Memory B cell (primary cell): Measurements from ENCODE around the gene C12orf42.
"Not testable (repeated sequence)": the region's sequence is repeated elsewhere in the genome, so short reads cannot be mapped to it uniquely, and the experiment has no call there.

ENCODE experiments used
- ATAC-seq: fragments of 150-1000 bp; cut with Tn5 transposase; 2 replicates; pipeline ENCODE4 v1.10.0; 2021; ENCODE audit warnings: low read depth, mild to moderate bottlenecking, moderate library complexity
- DNase-seq, 2 donors: peaks; one replicate each; pipeline ENCODE4 v3.0.0; 2022; ENCODE audit warnings: low spot score in 2 of 2
- H3K27ac Mint-ChIP-seq: one replicate; pipeline ENCODE4 v1.8.0; 2022; ENCODE audit warnings: mild to moderate bottlenecking, moderate library complexity, mixed read lengths
- H3K27me3 Mint-ChIP-seq: one replicate; pipeline ENCODE4 v1.8.0; 2022; ENCODE audit warnings: mixed read lengths
- H3K36me3 Mint-ChIP-seq: one replicate; pipeline ENCODE4 v1.8.0; 2022; ENCODE audit warnings: mild to moderate bottlenecking, mixed read lengths
- H3K4me1 Mint-ChIP-seq: one replicate; pipeline ENCODE4 v1.8.0; 2022; ENCODE audit warnings: mixed read lengths
- H3K4me3 Mint-ChIP-seq: one replicate; pipeline ENCODE4 v1.8.0; 2022; ENCODE audit warnings: mild to moderate bottlenecking, moderate library complexity, mixed read lengths
- H3K9me3 Mint-ChIP-seq: one replicate; pipeline ENCODE4 v1.8.0; 2022; ENCODE audit warnings: mixed read lengths

Gene C12orf42

DNA sequence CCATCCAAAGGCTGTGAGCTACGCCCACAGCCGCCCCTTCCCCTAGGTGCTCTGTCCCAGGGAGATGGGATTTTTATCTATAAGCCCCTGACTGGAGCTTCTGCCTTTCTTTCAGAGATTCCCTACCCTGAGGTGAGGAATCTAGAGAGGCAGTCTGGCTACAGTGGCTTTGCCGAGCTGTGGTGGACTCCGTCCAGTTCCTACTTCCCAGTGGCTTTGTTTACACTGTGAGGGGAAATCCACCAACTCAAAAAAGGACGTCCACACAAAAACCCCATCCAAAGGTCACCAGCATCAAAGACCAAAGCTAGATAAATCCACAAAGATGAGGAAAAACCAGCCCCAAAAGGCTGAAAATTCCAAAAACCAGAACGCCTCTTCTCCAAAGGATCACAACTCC lies 70.1 kb downstream of the C12orf42 start:
- not testable (repeated sequence) for ATAC-seq, H3K4me3 Mint-ChIP-seq, H3K27me3 Mint-ChIP-seq, DNase-seq, H3K27ac Mint-ChIP-seq
- H3K9me3 Mint-ChIP-seq: peaks cover 15% of the 10 kb centered on the region
- H3K4me1 Mint-ChIP-seq: peaks cover 26% of the 10 kb centered on the region
- H3K36me3 Mint-ChIP-seq: peaks cover 55% of the 10 kb centered on the region

DNA sequence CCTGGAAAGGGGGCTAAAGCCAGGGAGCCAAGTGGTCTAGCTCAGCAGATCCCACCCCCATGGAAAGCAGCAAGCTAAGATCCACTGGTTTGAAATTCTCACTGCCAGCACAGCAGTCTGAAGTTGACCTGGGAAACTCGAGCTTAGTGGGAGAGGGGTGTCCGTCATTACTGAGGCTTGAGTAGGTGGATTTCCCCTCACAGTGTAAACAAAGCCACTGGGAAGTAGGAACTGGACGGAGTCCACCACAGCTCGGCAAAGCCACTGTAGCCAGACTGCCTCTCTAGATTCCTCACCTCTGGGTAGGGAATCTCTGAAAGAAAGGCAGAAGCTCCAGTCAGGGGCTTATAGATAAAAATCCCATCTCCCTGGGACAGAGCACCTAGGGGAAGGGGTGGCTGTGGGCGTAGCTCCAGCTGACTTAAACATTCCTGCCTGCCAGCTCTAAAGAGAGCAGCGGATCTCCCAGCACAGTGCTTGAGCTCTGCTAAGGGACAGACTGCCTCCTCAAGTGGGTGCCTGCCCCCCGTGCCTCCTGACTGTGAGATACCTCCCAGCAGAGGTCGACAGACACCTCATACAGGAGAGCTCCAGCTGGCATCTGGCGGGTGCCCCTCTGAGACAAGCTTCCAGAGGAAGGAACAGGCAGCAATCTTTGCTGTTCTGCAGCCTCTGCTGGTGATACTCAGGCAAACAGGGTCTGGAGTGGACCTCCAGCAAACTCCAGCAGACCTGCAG lies 70.8 kb downstream of the C12orf42 start:
- DNase-seq, H3K4me3 Mint-ChIP-seq, H3K27me3 Mint-ChIP-seq, H3K27ac Mint-ChIP-seq, ATAC-seq: not testable (repeated sequence)
- Mint-ChIP-seq H3K36me3 (peaks cover 54% of the 10 kb centered on the region), H3K4me1 (peaks cover 26% of the 10 kb centered on the region), H3K9me3 (peaks cover 14% of the 10 kb centered on the region)

DNA sequence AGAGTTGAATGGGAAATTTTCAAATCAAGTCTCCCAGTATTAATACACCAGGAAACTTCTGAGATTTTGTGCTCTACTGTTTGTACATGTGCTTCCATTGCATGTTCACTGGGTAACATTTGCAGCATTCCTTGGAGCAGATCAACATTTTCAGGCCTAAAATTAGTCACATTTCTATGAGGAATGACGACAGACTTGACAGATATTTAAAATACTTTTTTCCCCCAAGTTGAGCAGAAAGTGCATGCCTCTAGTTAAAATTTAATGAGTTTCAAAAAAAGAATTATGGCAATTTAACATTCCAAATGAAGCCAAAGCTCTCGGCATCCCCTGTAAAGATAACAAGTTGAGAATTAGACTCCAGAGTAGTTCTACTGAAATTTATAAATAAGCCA lies 72.3 kb downstream of the C12orf42 start:
- Mint-ChIP-seq H3K9me3 (peaks cover 14% of the 10 kb centered on the region), H3K4me1 (peaks cover 19% of the 10 kb centered on the region), H3K27me3 (no peaks in the 10 kb centered on the region), H3K36me3 (peaks cover 46% of the 10 kb centered on the region), H3K27ac (no peak overlapping the region), H3K4me3 (no peak overlapping the region)
- no peak for DNase-seq
- ATAC-seq: no peak

DNA sequence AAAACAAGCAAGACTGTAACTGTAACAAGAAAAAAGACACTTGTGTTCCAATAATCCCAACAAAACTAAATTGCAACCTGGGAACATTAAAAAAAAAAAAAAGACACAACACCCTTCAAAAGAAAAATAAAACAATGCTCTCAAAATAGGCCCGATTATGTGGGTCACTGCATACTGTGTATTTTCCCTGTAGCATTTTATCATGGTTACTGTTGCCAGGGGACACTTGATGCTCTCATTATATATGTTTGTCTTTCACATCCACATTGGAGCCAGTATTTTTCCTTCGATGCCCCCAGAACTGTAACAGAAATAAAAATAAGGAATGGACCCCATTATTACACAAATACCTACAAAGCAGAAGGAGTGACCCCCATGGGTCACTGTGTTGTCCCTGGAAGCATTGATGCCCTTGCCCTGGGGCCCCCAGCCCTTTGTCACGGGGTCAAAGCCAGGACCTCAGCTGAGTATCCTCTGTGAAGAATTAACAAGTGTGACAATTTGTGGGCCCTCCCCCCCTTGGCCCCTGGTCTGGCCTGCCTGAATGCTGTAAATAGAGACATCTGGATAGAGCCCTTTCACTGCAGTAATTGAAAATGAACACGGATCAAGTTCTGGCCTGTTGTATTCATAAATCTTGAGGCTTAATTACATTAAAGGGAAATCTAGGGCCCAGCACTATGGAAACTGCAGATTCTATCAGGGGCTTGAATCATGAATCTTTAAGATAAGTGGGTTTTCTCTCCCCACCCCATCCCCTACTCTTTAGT lies 72.8 kb downstream of the C12orf42 start:
- Mint-ChIP-seq H3K9me3 (peaks cover 11% of the 10 kb centered on the region), H3K27me3 (no peaks in the 10 kb centered on the region), H3K4me3 (no peak overlapping the region), H3K27ac (no peak overlapping the region), H3K4me1 (peaks cover 19% of the 10 kb centered on the region), H3K36me3 (peaks cover 40% of the 10 kb centered on the region)
- no peak for ATAC-seq
- DNase-seq: no peak

DNA sequence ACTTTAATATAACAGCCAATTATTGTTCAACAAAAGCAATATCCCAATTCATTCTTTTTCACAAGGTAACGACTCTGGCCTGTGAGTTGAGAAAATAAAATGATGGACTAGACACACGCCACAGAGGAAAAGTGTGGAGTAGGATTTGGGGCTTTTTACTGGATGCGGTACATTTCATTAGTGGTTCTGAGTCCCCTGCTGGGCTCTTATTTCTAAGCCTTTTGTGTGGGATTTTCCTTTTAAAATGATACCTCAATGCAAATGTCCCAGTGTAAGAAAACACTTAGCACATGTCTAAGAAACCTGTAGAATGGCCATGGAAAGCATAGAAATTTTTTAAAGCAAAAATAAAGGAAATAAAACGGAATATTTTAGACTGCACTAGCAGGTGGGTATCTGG lies 73.4 kb downstream of the C12orf42 start:
- no peak for ATAC-seq
- Mint-ChIP-seq H3K4me3 (no peak overlapping the region), H3K27ac (no peak overlapping the region), H3K27me3 (no peaks in the 10 kb centered on the region), H3K4me1 (peaks cover 14% of the 10 kb centered on the region), H3K36me3 (peaks cover 34% of the 10 kb centered on the region), H3K9me3 (peaks cover 5% of the 10 kb centered on the region)
- no peak for DNase-seq

DNA sequence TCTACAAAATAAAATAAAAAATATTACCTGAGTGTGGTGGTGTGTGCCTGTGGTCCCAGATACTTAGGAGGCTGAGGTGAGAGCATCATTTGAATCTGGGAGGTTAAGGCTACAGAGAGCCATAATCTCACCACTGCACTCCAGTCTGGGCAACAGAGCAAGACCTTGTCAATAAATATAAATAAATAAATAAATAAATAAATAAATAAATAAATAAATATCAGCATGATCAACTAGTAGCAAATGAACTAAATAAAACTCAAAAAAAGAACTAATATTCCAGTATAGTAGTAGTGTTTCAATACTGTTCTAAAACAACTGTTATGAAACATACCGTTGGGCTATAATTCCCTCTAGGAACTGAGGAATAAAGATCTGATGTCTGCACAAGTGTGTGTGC lies 74.4 kb downstream of the C12orf42 start:
- H3K27ac Mint-ChIP-seq: no peak overlapping the region
- peaks cover 12% of the 10 kb centered on the region for H3K4me1 Mint-ChIP-seq
- no peaks in the 10 kb centered on the region for H3K27me3 Mint-ChIP-seq
- no peak for ATAC-seq
- H3K36me3 Mint-ChIP-seq: peaks cover 32% of the 10 kb centered on the region
- H3K9me3 Mint-ChIP-seq: peaks cover 2% of the 10 kb centered on the region
- no peak overlapping the region for H3K4me3 Mint-ChIP-seq
- no peak for DNase-seq

DNA sequence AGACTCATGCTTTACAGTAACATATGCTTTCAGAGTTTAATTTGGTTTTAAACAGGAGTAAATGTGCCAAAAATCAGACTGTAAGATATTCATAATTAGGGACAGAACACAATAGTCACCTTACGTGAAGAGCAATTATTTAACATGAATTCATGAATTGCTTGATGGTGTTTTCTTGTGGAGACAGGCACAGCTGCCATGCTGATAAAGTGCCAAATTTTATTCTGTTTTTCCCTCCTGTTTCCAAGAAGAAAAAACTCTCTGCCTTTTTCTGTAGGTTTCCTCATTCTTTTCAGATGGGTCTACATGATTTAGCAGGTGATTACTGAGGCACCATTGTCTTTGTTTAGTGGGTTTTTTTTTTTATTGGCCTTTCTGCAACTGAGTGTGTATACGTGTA lies 80.1 kb downstream of the C12orf42 start:
- H3K4me1 Mint-ChIP-seq: peaks cover 11% of the 10 kb centered on the region
- H3K27ac Mint-ChIP-seq: peak overlapping the region; percentile 28
- no peak for DNase-seq
- H3K36me3 Mint-ChIP-seq: peaks cover 28% of the 10 kb centered on the region
- no peak for ATAC-seq
- H3K4me3 Mint-ChIP-seq: no peak overlapping the region
- H3K27me3 Mint-ChIP-seq: no peaks in the 10 kb centered on the region
- peaks cover 3% of the 10 kb centered on the region for H3K9me3 Mint-ChIP-seq

DNA sequence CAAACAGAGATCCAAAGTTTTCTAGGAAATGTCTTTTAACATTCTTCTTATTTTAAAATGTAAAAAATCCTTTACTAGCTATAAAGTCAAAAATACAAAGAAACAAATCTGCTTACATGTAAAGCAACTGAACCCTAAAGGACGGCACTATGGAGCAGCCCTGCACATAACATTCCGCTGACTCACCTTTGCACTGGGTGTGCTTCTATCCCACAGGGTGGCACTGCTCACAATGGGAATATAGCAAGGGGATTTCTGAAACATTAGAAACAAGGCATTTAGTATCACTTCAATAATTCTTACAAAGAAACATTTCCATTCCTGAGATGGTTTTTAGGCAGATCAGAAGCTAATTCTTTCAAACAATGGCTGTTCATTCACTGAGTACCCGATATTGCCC lies 94.3 kb downstream of the C12orf42 start:
- DNase-seq (no peak), ATAC-seq (no peak)
- H3K27ac Mint-ChIP-seq: peak overlapping the region; percentile 38
- peaks cover 34% of the 10 kb centered on the region for H3K36me3 Mint-ChIP-seq
- H3K9me3 Mint-ChIP-seq: peaks cover 2% of the 10 kb centered on the region
- peaks cover 17% of the 10 kb centered on the region for H3K4me1 Mint-ChIP-seq
- no peak overlapping the region for H3K4me3 Mint-ChIP-seq
- no peaks in the 10 kb centered on the region for H3K27me3 Mint-ChIP-seq

DNA sequence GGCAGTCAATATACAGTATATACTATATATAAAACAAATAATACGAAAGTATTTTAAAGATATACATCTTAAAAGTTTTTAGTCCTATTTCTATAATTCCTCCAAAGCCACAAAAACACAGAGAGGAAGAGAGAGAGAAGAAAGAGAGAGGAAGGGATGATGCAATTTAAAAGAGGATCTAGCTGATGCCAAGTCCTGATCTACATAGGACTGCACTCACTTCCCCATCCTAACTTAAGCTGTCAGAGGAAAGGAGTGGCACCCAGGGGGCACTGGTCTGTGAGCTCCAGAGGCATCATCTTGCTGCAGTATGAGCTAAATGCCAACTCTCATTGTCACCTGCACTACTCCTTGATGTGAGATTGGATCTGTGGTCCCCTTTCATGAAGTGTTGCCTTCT lies 95.8 kb downstream of the C12orf42 start:
- H3K36me3 Mint-ChIP-seq: peaks cover 29% of the 10 kb centered on the region
- H3K27me3 Mint-ChIP-seq: no peaks in the 10 kb centered on the region
- no peak for DNase-seq
- H3K27ac Mint-ChIP-seq: no peak overlapping the region
- no peak overlapping the region for H3K4me3 Mint-ChIP-seq
- peaks cover 3% of the 10 kb centered on the region for H3K9me3 Mint-ChIP-seq
- peaks cover 16% of the 10 kb centered on the region for H3K4me1 Mint-ChIP-seq
- ATAC-seq: peak; percentile 64

DNA sequence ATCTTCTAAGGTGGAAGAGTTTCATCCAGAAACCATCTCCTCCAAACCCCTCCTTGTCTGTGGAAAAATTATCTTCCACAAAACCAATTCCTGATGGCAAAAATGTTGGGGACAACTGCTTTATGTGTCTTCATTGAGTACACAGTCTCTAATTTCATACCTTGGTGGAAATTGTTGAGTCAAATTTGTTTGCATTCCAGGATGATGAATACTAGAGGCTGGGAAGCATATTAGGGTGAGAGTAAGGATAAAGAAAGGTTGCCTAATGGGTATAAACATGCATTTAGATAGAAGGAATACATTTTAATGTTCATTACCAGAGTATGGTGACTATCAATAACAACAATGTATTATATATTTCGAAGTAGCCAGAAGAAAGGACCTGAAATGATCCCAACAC lies 98.2 kb downstream of the C12orf42 start:
- ATAC-seq (no peak), DNase-seq (no peak)
- Mint-ChIP-seq H3K4me3 (no peak overlapping the region), H3K27ac (no peak overlapping the region), H3K9me3 (peaks cover 4% of the 10 kb centered on the region), H3K27me3 (no peaks in the 10 kb centered on the region), H3K36me3 (peaks cover 21% of the 10 kb centered on the region), H3K4me1 (peaks cover 26% of the 10 kb centered on the region)

DNA sequence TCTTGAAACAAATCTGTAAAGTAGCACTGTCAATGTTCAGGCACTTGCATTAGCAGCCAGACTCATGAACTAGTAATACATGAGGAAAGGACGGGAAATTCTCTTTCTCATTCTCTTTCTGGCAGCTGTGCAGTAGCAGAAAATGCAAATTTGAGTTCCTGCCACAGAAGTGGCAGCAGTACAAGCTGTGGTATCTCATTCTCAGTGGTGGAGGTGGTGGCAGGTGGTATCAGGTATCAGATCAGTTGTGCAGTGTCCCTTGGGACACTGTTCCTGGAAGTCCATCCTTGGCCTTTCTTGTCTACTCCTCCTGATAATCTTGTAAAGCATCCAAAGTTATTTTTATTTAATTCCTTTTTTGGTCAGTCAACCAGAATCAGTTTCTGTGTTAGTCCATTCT lies 103.0 kb downstream of the C12orf42 start:
- H3K4me3 Mint-ChIP-seq: peak overlapping the region; percentile 50
- peak; percentile 99 for ATAC-seq
- peaks cover 4% of the 10 kb centered on the region for H3K9me3 Mint-ChIP-seq
- no peaks in the 10 kb centered on the region for H3K27me3 Mint-ChIP-seq
- DNase-seq: peak in 1 of 2 donors; percentile 22
- peak overlapping the region; percentile 29 for H3K27ac Mint-ChIP-seq
- peaks cover 19% of the 10 kb centered on the region for H3K4me1 Mint-ChIP-seq
- H3K36me3 Mint-ChIP-seq: peaks cover 26% of the 10 kb centered on the region

DNA sequence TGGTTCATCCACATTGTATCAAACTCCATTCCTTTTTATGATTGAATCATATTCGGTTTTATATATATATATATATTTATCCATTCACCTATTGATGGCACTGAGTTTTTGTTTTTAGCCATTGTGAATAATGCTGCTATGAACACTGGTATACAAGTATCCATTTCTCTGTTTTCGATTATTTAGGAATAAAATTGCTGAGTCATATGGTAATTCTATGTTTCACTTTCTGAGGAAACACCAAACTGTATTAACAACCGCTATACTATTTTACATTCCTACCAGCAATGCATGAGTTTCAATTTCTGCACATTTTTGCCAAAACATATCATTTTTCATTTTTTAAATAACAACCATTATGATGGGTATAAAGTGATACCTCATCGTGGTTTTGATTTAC lies 104.7 kb downstream of the C12orf42 start:
- no peaks in the 10 kb centered on the region for H3K27me3 Mint-ChIP-seq
- no peak overlapping the region for H3K4me3 Mint-ChIP-seq
- H3K9me3 Mint-ChIP-seq: peaks cover 1% of the 10 kb centered on the region
- H3K27ac Mint-ChIP-seq: no peak overlapping the region
- H3K36me3 Mint-ChIP-seq: peaks cover 19% of the 10 kb centered on the region
- H3K4me1 Mint-ChIP-seq: peaks cover 25% of the 10 kb centered on the region
- DNase-seq (no peak), ATAC-seq (no peak)

DNA sequence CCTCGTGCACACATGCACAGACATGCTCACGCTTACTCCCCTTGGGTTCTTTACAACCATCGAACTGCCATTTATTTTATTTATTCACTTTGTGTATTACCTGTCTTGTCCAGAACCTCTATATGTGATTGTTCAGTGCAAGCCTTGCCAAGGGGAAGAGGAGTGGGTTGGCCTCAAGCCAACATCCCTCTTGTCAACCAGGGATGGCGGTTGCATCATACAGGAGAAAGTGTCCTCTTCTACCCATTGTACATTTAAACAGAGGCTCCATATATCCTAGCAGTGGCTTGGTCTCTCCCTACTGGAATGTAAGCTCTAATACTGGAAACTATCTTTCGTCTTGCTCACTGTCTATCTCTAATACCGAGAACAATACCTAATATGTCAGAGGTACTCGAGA lies 108.4 kb downstream of the C12orf42 start:
- Mint-ChIP-seq H3K4me3 (no peak overlapping the region), H3K27ac (no peak overlapping the region), H3K27me3 (no peaks in the 10 kb centered on the region), H3K36me3 (peaks cover 22% of the 10 kb centered on the region), H3K9me3 (no peaks in the 10 kb centered on the region), H3K4me1 (peaks cover 11% of the 10 kb centered on the region)
- ATAC-seq: no peak
- no peak for DNase-seq

DNA sequence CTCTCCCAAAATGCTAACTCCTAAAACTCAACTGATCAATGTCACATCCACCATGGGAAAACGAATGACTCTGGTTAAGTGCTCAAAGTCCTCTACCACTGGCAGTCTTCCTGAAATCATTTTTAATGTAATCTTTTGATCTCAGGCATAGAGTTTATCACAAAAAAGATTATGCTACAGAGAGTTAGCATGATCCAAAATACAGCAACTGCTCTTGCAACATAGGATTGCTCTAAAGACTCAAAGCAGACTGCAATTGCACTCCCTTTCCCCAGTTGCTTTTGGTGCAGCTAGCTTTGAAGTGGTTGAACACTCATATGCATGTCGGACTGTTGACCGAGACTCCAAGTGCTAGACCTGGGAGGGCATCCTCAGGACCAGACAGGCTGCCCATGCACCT lies 109.3 kb downstream of the C12orf42 start:
- Mint-ChIP-seq H3K36me3 (peaks cover 22% of the 10 kb centered on the region), H3K27ac (no peak overlapping the region), H3K27me3 (no peaks in the 10 kb centered on the region), H3K4me1 (peaks cover 9% of the 10 kb centered on the region), H3K9me3 (no peaks in the 10 kb centered on the region), H3K4me3 (no peak overlapping the region)
- DNase-seq (no peak), ATAC-seq (no peak)
